Gastrocnemius medialis (tissue), 4 donors: ENCODE data around the gene ARHGAP15. TPM values are rescaled to one million over a fixed set of nuclear protein-coding genes. Genes with fewer than 3 reads are reported as not detected.

Experiments
- ATAC-seq, 2 donors: fragments of 150-250 bp; one replicate each; pipeline ENCODE4 v1.9.1; 2016
- DNase-seq, 2 donors: peaks; one replicate each; pipeline ENCODE4 v3.0.0-alpha.2; 2019
- H3K27ac ChIP-seq, 4 donors: fragments of 200-600 bp; sonication (generic); 1 replicate in 1 of 4; 2 replicates in 3 of 4; pipeline ENCODE4 v1.5.1; 2016 to 2018; ENCODE audit warnings: mild to moderate bottlenecking in 2 of 4, moderate library complexity in 1 of 4
- H3K27me3 ChIP-seq, 3 donors: fragments of 200-600 bp; sonication (generic) in 2 of 3; 1 replicate in 1 of 3; 2 replicates in 2 of 3; pipeline versions ENCODE4 v1.5.1 to v1.6.0; 2016 to 2019; ENCODE audit warnings: mild to moderate bottlenecking in 1 of 3, moderate library complexity in 1 of 3
- H3K36me3 ChIP-seq, 2 donors: fragments of 200-600 bp; sonication (generic) in 1 of 2; one replicate each; pipeline ENCODE4 v1.5.1; 2017 to 2018
- H3K4me1 ChIP-seq, 2 donors: fragments of 200-600 bp; sonication (generic) in 1 of 2; one replicate each; pipeline ENCODE4 v1.5.1; 2016 to 2017; ENCODE audit warnings: mild to moderate bottlenecking in 2 of 2
- H3K4me3 ChIP-seq, 4 donors: fragments of 200-600 bp; sonication (generic) in 3 of 4; 1 replicate in 1 of 4; 2 replicates in 3 of 4; pipeline ENCODE4 v1.5.1; 2016 to 2019; ENCODE audit warnings: mild to moderate bottlenecking in 2 of 4
- H3K9me3 ChIP-seq, 3 donors: fragments of 200-600 bp; sonication (generic) in 2 of 3; 1 replicate in 1 of 3; 2 replicates in 2 of 3; pipeline ENCODE4 v1.5.1; 2016 to 2019
- POLR2A ChIP-seq, 2 donors: fragments of 450-650 bp; IDR thresholded peaks; one replicate each; pipeline ENCODE4 v1.6.1; 2017; ENCODE audit warnings: antibody characterized with exemption in 2 of 2, mild to moderate bottlenecking in 2 of 2, moderate library complexity in 2 of 2
- in situ Hi-C, 4 donors: fragments of 200-750 bp; cut with MboI; loops; one replicate each; pipeline versions ENCODE4 v1.15.0 to v1.8.0; 2017; ENCODE audit warnings: low sequenced_read_pairs in 4 of 4
- intact Hi-C: fragments of 100-400 bp; cut with DNase I; formaldehyde crosslinking; loops from one replicate; pipeline ENCODE4 v1.15.1; 2023; ENCODE audit warnings: low total_unique reads
- total RNA-seq, 4 donors: library from RNA; depleted of rRNA; stranded (reverse); fragments of >200 nt; gene quantifications; one replicate each; pipeline versions ENCODE4 v1.1.0 to v1.2.3, GENCODE V29; 2016
- TF ChIP-seq, protein P1 (sequence below), 5 experiments: fragments of 450-650 bp in 3 of 5; fragments of 200-600 bp in 2 of 5; sonication (generic) in 2 of 5; IDR thresholded peaks in 4 of 5; conservative IDR thresholded peaks in 1 of 5; 1 replicate in 4 of 5; 2 replicates in 1 of 5; pipeline ENCODE4 v1.5.1; 2016 to 2019; ENCODE audit warnings: antibody characterized with exemption in 5 of 5, mild to moderate bottlenecking in 3 of 5, moderate library complexity in 3 of 5

ARHGAP15 gene
- total RNA-seq, 4 donors from 2014 or later: 1.2 to 3.2 (median 1.3) TPM; not detected in 1

DNA sequence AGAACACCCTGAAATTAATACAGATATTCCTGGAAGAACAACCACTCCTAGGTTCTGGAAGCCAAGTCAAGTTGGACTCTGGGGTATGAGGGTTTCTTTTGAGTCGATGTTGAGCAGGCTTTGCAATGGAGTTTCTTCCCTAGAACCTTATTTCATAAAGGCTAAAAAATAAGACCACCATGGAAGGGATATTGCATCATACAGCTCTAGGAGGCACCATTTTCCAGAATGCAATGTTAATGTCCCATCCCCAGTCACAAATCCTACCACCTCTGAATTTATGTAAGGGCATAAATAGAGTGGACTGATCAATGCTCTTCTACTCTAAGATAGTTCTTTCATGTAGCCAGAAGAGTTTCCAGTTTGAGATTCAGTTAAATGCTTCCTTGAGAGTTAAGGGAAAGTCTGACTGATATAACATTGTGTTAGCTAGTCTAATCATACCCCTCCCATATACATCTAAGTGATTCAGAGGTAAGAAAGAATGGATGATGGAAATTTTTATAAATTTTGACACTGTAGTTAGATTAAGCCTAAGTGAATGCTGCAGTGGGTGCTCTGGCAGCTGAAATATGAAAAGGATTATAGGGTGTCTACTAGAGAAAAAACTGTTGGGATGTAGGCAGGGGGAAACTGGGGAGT is 22.0 kb downstream of the ARHGAP15 start:
- in situ Hi-C loops (no loop called here), intact Hi-C loops (no loop called here)
- no peaks in the 10 kb centered on the region for H3K4me1 ChIP-seq
- no peak overlapping the region for H3K27ac ChIP-seq
- no peak for ATAC-seq
- TF ChIP-seq, protein P1, sequence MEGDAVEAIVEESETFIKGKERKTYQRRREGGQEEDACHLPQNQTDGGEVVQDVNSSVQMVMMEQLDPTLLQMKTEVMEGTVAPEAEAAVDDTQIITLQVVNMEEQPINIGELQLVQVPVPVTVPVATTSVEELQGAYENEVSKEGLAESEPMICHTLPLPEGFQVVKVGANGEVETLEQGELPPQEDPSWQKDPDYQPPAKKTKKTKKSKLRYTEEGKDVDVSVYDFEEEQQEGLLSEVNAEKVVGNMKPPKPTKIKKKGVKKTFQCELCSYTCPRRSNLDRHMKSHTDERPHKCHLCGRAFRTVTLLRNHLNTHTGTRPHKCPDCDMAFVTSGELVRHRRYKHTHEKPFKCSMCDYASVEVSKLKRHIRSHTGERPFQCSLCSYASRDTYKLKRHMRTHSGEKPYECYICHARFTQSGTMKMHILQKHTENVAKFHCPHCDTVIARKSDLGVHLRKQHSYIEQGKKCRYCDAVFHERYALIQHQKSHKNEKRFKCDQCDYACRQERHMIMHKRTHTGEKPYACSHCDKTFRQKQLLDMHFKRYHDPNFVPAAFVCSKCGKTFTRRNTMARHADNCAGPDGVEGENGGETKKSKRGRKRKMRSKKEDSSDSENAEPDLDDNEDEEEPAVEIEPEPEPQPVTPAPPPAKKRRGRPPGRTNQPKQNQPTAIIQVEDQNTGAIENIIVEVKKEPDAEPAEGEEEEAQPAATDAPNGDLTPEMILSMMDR (IDR thresholded peaks at IDR 0.05 in 4 of 5, conservative IDR thresholded peaks at IDR 0.05 in 1 of 5): no peak
- TF ChIP-seq POLR2A (IDR thresholded peaks at IDR 0.05): no peak
- H3K27me3 ChIP-seq: no peaks in the 10 kb centered on the region
- H3K9me3 ChIP-seq: no peaks in the 10 kb centered on the region
- no peaks in the 10 kb centered on the region for H3K36me3 ChIP-seq
- no peak overlapping the region for H3K4me3 ChIP-seq
- DNase-seq: no peak

DNA sequence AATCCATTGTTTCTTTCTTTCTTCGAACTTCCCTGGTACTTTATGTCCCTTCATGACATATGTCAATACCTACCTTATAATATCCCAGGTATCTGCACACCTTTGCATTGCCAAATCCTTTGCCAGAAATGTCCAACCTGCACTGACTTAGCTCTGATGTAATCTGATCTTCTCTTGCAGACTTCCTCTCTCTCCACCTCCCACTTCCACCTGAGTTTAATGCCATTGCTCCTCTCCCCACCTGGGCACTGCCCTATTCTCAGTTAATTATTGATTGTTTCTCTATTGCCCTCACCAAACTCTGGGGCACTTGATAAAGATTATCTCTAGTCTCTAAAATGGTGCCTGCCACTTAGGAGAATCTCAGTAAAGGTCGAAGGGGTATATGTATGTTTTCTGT is 23.0 kb downstream of the ARHGAP15 start:
- no peak for DNase-seq
- H3K27me3 ChIP-seq: no peaks in the 10 kb centered on the region
- no peak overlapping the region for H3K4me3 ChIP-seq
- TF ChIP-seq, protein P1 (IDR thresholded peaks at IDR 0.05 in 4 of 5, conservative IDR thresholded peaks at IDR 0.05 in 1 of 5): no peak
- no peak for TF ChIP-seq POLR2A (IDR thresholded peaks at IDR 0.05)
- in situ Hi-C loops (no loop called here), intact Hi-C loops (no loop called here)
- no peaks in the 10 kb centered on the region for H3K4me1 ChIP-seq
- H3K27ac ChIP-seq: no peak overlapping the region
- no peaks in the 10 kb centered on the region for H3K9me3 ChIP-seq
- H3K36me3 ChIP-seq: no peaks in the 10 kb centered on the region
- no peak for ATAC-seq

DNA sequence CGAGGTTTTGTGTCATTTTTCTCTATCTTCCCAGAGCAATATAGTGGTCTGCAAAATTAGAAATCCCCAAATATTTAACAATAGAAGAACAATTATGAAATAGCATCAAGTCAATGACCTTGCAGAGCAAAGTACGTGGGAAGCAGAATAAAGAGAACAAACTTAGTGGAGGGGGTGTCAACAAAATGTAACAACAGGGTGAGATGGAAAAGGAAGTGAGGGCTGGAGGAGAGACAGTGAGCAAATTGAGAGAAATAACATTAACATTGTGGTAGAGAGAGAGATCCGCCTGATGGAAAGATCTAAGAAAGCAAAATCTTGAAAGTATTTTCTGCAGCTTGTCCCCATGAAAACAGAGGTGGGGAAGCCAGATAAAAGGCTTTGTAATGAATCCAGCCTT is 23.4 kb downstream of the ARHGAP15 start:
- Histone ChIP-seq H3K9me3 (no peaks in the 10 kb centered on the region), H3K27me3 (no peaks in the 10 kb centered on the region), H3K4me1 (no peaks in the 10 kb centered on the region), H3K4me3 (no peak overlapping the region), H3K36me3 (no peaks in the 10 kb centered on the region), H3K27ac (no peak overlapping the region)
- intact Hi-C loops (no loop called here), in situ Hi-C loops (no loop called here)
- TF ChIP-seq, protein P1 (IDR thresholded peaks at IDR 0.05 in 4 of 5, conservative IDR thresholded peaks at IDR 0.05 in 1 of 5): no peak
- TF ChIP-seq POLR2A (IDR thresholded peaks at IDR 0.05): no peak
- no peak for ATAC-seq
- no peak for DNase-seq

DNA sequence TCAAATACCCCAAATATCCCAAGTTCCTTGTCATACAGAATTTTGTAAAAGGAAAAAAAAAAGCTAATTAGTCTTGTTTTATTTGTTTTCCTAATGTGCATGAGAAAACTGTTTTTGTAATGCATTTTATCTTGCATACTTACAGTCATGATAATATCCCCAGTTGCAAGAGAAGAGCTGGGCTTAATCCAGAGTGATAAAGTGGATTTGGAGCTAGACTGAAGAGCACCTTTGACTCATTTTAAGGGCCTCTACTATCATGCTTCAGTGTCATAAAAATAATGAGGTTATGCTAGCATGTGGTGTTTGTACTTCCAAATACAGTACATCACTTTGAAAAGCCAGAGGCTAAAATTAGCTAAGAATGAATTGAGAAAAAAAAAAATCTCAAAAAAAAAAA is 26.4 kb downstream of the ARHGAP15 start:
- intact Hi-C loops (no loop called here), in situ Hi-C loops (no loop called here)
- Histone ChIP-seq H3K4me1 (no peaks in the 10 kb centered on the region), H3K36me3 (no peaks in the 10 kb centered on the region), H3K4me3 (no peak overlapping the region), H3K9me3 (no peaks in the 10 kb centered on the region), H3K27ac (no peak overlapping the region), H3K27me3 (no peaks in the 10 kb centered on the region)
- TF ChIP-seq POLR2A (IDR thresholded peaks at IDR 0.05): no peak
- TF ChIP-seq, protein P1 (IDR thresholded peaks at IDR 0.05 in 4 of 5, conservative IDR thresholded peaks at IDR 0.05 in 1 of 5): no peak
- DNase-seq (no peak), ATAC-seq (no peak)

DNA sequence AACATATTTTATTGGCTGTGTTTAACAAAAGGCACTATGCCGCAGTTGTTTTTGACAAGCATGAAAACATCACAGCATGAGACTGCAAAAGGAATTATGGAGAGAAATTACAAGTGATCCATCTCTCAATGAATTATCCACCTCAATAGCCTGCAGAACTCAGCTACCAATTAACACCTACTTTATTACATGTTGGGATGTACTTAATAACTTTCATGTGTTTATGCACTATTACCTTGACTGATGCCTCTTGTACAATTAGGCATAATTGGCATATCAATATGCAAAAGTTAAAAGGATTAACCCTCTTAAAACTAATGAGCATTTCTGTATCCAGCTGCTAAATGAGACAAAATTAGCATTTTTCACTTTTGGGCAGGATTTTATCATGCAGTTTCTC is 27.8 kb downstream of the ARHGAP15 start:
- Histone ChIP-seq H3K27ac (no peak overlapping the region), H3K4me1 (no peaks in the 10 kb centered on the region), H3K9me3 (no peaks in the 10 kb centered on the region), H3K27me3 (no peaks in the 10 kb centered on the region), H3K4me3 (no peak overlapping the region), H3K36me3 (no peaks in the 10 kb centered on the region)
- intact Hi-C loops: no loop called here
- DNase-seq (no peak), ATAC-seq (no peak)
- no peak for TF ChIP-seq POLR2A (IDR thresholded peaks at IDR 0.05)
- TF ChIP-seq, protein P1 (IDR thresholded peaks at IDR 0.05 in 4 of 5, conservative IDR thresholded peaks at IDR 0.05 in 1 of 5): no peak
- in situ Hi-C loops: no loop called here
